IMR-90 (cell line): ENCODE data around the gene LGALSL. TPM values are rescaled to one million over a fixed set of nuclear protein-coding genes. Genes with fewer than 3 reads are reported as not detected.

Experiments
- ATAC-seq: fragments of 200-7000 bp; cut with Tn5 transposase; 2 replicates; pipeline ENCODE4 v1.9.1; 2020; ENCODE audit warnings: low read depth, mild to moderate bottlenecking, moderate library complexity
- BruUV-seq: library from RNA; stranded (reverse); fragments of 400-500 nt; replicated peaks from 2 replicates; lab custom pipeline; 2021; lab: Mats Ljungman, UMichigan
- CTCF ChIA-PET: fragments of 300-600 bp; formaldehyde crosslinking; extraction: SDS; loops from one replicate; lab custom pipeline; 2021; ENCODE audit warnings: antibody characterized with exemption; lab: Yijun Ruan, JAX
- POLR2A ChIA-PET: fragments of 300-600 bp; sonication (Branson Sonifier 250); formaldehyde crosslinking; loops from one replicate; lab custom pipeline; 2022; ENCODE audit warnings: antibody characterized with exemption; ENCODE audit not compliant: unreplicated experiment; lab: Charles Lee
- DNase-seq: peaks from one replicate; pipeline ENCODE4 v3.0.0; 2013
- H2AFZ ChIP-seq: replicated peaks from 2 replicates; pipeline ENCODE3; 2013; ENCODE audit warnings: low read length, mild to moderate bottlenecking; ENCODE audit not compliant: poor library complexity
- H2AK5ac ChIP-seq: 2 replicates; pipeline ENCODE4 v1.6.1; 2013; ENCODE audit warnings: low read depth, low read length, inconsistent platforms
- H2AK9ac ChIP-seq: replicated peaks from 2 replicates; pipeline ENCODE3; 2013; ENCODE audit warnings: mild to moderate bottlenecking, low read depth, low read length, moderate library complexity; ENCODE audit not compliant: poor library complexity
- H2BK120ac ChIP-seq: 2 replicates; pipeline ENCODE4 v1.6.1; 2013; ENCODE audit warnings: low read depth, low read length, inconsistent platforms
- H2BK15ac ChIP-seq: 3 replicates; pipeline ENCODE4 v1.6.1; 2013; ENCODE audit warnings: low read depth, low read length, inconsistent platforms
- H2BK20ac ChIP-seq: 2 replicates; pipeline ENCODE4 v1.6.1; 2013; ENCODE audit warnings: low read depth, mild to moderate bottlenecking, inconsistent platforms, low read length, moderate library complexity
- H2BK5ac ChIP-seq: 2 replicates; pipeline ENCODE4 v1.6.1; 2013; ENCODE audit warnings: mild to moderate bottlenecking, low read depth, low read length, inconsistent platforms; ENCODE audit not compliant: poor library complexity, severe bottlenecking
- H3K14ac ChIP-seq: replicated peaks from 2 replicates; pipeline ENCODE4 v1.6.1; 2013; ENCODE audit warnings: low read depth, low read length, inconsistent platforms
- H3K18ac ChIP-seq: 2 replicates; pipeline ENCODE4 v1.6.1; 2013; ENCODE audit warnings: low read depth, low read length, control low read depth
- H3K23ac ChIP-seq: 2 replicates; pipeline ENCODE4 v1.6.1; 2013; ENCODE audit warnings: low read depth, low read length, inconsistent platforms
- H3K27ac ChIP-seq: 2 replicates; pipeline ENCODE4 v1.5.1; 2013; ENCODE audit warnings: mild to moderate bottlenecking, control low read depth, low read length; ENCODE audit not compliant: insufficient read depth
- H3K27me3 ChIP-seq: 2 replicates; pipeline ENCODE4 v1.6.1; 2013; ENCODE audit warnings: low read length; ENCODE audit not compliant: control insufficient read depth, insufficient read depth
- H3K36me3 ChIP-seq: 2 replicates; pipeline ENCODE4 v1.6.1; 2013; ENCODE audit warnings: low read length, mixed read lengths; ENCODE audit not compliant: control insufficient read depth, insufficient read depth
- H3K4ac ChIP-seq: 2 replicates; pipeline ENCODE4 v1.6.1; 2013; ENCODE audit warnings: low read depth, low read length, inconsistent platforms
- H3K4me1 ChIP-seq: 2 replicates; pipeline ENCODE4 v1.6.1; 2013; ENCODE audit warnings: low read length, mixed read lengths; ENCODE audit not compliant: control insufficient read depth, insufficient read depth
- H3K4me2 ChIP-seq: 2 replicates; pipeline ENCODE4 v1.6.1; 2013; ENCODE audit warnings: low read depth, mild to moderate bottlenecking, control low read depth, low read length, moderate library complexity
- H3K4me3 ChIP-seq: 2 replicates; pipeline ENCODE4 v1.5.1; 2013; ENCODE audit warnings: low read depth, mild to moderate bottlenecking, control low read depth, low read length, moderate library complexity; ENCODE audit not compliant: insufficient read depth
- H3K56ac ChIP-seq: 2 replicates; pipeline ENCODE4 v1.6.1; 2013; ENCODE audit warnings: low read length, inconsistent platforms; ENCODE audit not compliant: insufficient read depth; ENCODE audit errors: extremely low read depth
- H3K79me1 ChIP-seq, 2 experiments: 2 replicates each; pipeline ENCODE4 v1.6.1; 2013; ENCODE audit warnings: low read length in 2 of 2, inconsistent platforms in 1 of 2, low read depth in 1 of 2
- H3K9ac ChIP-seq: 2 replicates; pipeline ENCODE4 v1.6.1; 2013; ENCODE audit warnings: low read depth, low read length, control low read depth
- H3K9me1 ChIP-seq: 2 replicates; pipeline ENCODE4 v1.6.1; 2013; ENCODE audit warnings: low read length, inconsistent platforms; ENCODE audit not compliant: insufficient read depth
- H3K9me3 ChIP-seq: 2 replicates; pipeline ENCODE4 v1.6.1; 2013; ENCODE audit warnings: low read length; ENCODE audit not compliant: control insufficient read depth, insufficient read depth
- H4K20me1 ChIP-seq: 2 replicates; pipeline ENCODE4 v1.6.1; 2013; ENCODE audit warnings: low read length, inconsistent platforms; ENCODE audit not compliant: insufficient read depth
- H4K5ac ChIP-seq: 2 replicates; pipeline ENCODE4 v1.6.1; 2013; ENCODE audit warnings: mild to moderate bottlenecking, low read depth, low read length, control low read depth
- H4K8ac ChIP-seq, 2 experiments: 2 replicates each; pipeline ENCODE4 v1.6.1; 2013; ENCODE audit warnings: low read depth in 2 of 2, low read length in 2 of 2, control low read depth in 1 of 2, inconsistent platforms in 1 of 2
- H4K91ac ChIP-seq: 2 replicates; pipeline ENCODE4 v1.6.1; 2013; ENCODE audit warnings: low read depth, low read length, inconsistent platforms; ENCODE audit not compliant: insufficient read depth
- BHLHE40 ChIP-seq: fragments of 150-350 bp; IDR thresholded peaks from 2 replicates; pipeline ENCODE4 v1.6.1; 2016; ENCODE audit warnings: mild to moderate bottlenecking, low read depth, low read length
- CEBPB ChIP-seq: IDR thresholded peaks from 2 replicates; pipeline ENCODE4 v1.6.1; 2012; ENCODE audit warnings: low read depth, low read length, improper control_type of control experiment
- CHD1 ChIP-seq: IDR thresholded peaks from 2 replicates; pipeline ENCODE4 v1.6.1; 2012; ENCODE audit warnings: low read depth, low read length, improper control_type of control experiment
- FOS ChIP-seq: fragments of 150-350 bp; IDR thresholded peaks from 2 replicates; pipeline ENCODE4 v1.6.1; 2016; ENCODE audit warnings: low read depth, low read length
- MAFK ChIP-seq: IDR thresholded peaks from 2 replicates; pipeline ENCODE4 v1.6.1; 2012; ENCODE audit warnings: low read depth, low read length, improper control_type of control experiment
- MAZ ChIP-seq: IDR thresholded peaks from 2 replicates; pipeline ENCODE4 v1.6.1; 2012; ENCODE audit warnings: low read depth, mild to moderate bottlenecking, low read length, improper control_type of control experiment, moderate library complexity, borderline replicate concordance
- MXI1 ChIP-seq: IDR thresholded peaks from 2 replicates; pipeline ENCODE4 v1.6.1; 2012; ENCODE audit warnings: low read depth, mild to moderate bottlenecking, low read length, moderate library complexity, borderline replicate concordance
- NFE2L2 ChIP-seq: fragments of 150-350 bp; IDR thresholded peaks from 2 replicates; pipeline ENCODE4 v1.6.1; 2016; ENCODE audit warnings: low read depth, mild to moderate bottlenecking, low read length
- POLR2A ChIP-seq: IDR thresholded peaks from 2 replicates; pipeline ENCODE4 v1.6.1; 2012; ENCODE audit warnings: mild to moderate bottlenecking, low read depth, low read length
- RAD21 ChIP-seq: IDR thresholded peaks from 2 replicates; pipeline ENCODE4 v1.6.1; 2012; ENCODE audit warnings: low read length, improper control_type of control experiment
- RCOR1 ChIP-seq: IDR thresholded peaks from 2 replicates; pipeline ENCODE4 v1.6.1; 2012; ENCODE audit warnings: mild to moderate bottlenecking, low read length, improper control_type of control experiment; ENCODE audit not compliant: insufficient replicate concordance
- RFX5 ChIP-seq: IDR thresholded peaks from 2 replicates; pipeline ENCODE4 v1.8.0; 2012; ENCODE audit warnings: low read depth, mild to moderate bottlenecking, low read length, moderate library complexity
- SMC3 ChIP-seq: fragments of 150-350 bp; IDR thresholded peaks from 2 replicates; pipeline ENCODE4 v1.6.1; 2016; ENCODE audit warnings: low read depth, mild to moderate bottlenecking, antibody characterized with exemption, low read length, moderate library complexity
- WGBS, 2 experiments: methylation state at CpG; one replicate each; pipeline versions ENCODE4 v1.1.5 to v1.1.7; 2013; ENCODE audit warnings: missing lambda C conversion rate in 2 of 2; ENCODE audit not compliant: insufficient read length in 1 of 2; ENCODE audit errors: extremely low coverage in 2 of 2; 5-methylcytosine and 5-hydroxymethylcytosine counted together
- dilution Hi-C: fragments of 300-500 bp; cut with HindIII; formaldehyde crosslinking; loops from one replicate; pipeline ENCODE4 v1.14.3; 2018; ENCODE audit warnings: low sequenced_read_pairs; ENCODE audit not compliant: unreplicated experiment
- in situ Hi-C: fragments of 300-500 bp; cut with MboI; formaldehyde crosslinking; loops from 3 replicates; pipeline ENCODE4 v1.14.3; 2019; ENCODE audit warnings: low sequenced_read_pairs, inconsistent platforms, mixed read lengths
- intact Hi-C: fragments of 100-400 bp; cut with micrococcal nuclease; formaldehyde crosslinking; loops from 2 replicates; pipeline ENCODE4 v1.10.0; 2022
- polyA plus RNA-seq, 3 experiments: library from polyadenylated mRNA; depleted of rRNA; stranded (reverse); fragments of >200 nt; gene quantifications; 2 replicates each; pipeline ENCODE4 v1.2.3, GENCODE V29; 2012; ENCODE audit warnings: low replicate concordance in 1 of 3
- total RNA-seq: library from RNA; depleted of rRNA; stranded (reverse); fragments of >200 nt; gene quantifications from 2 replicates; pipeline ENCODE4 v1.2.3, GENCODE V29; 2012
- TF ChIP-seq, protein P1 (sequence below): fragments of 150-350 bp; IDR thresholded peaks from 2 replicates; pipeline ENCODE4 v1.6.1; 2016; ENCODE audit warnings: low read depth, mild to moderate bottlenecking, low read length, moderate library complexity, borderline replicate concordance
- TF ChIP-seq, protein P2 (sequence below): conservative IDR thresholded peaks from 2 replicates; pipeline ENCODE4 v1.5.1; 2012; ENCODE audit warnings: mild to moderate bottlenecking, low read depth, low read length, improper control_type of control experiment

Gene LGALSL
- total and polyA plus RNA-seq, 2 of the 4 experiments (the other 2 are of a cell fraction) = 0.86 to 2.9 TPM

DNA sequence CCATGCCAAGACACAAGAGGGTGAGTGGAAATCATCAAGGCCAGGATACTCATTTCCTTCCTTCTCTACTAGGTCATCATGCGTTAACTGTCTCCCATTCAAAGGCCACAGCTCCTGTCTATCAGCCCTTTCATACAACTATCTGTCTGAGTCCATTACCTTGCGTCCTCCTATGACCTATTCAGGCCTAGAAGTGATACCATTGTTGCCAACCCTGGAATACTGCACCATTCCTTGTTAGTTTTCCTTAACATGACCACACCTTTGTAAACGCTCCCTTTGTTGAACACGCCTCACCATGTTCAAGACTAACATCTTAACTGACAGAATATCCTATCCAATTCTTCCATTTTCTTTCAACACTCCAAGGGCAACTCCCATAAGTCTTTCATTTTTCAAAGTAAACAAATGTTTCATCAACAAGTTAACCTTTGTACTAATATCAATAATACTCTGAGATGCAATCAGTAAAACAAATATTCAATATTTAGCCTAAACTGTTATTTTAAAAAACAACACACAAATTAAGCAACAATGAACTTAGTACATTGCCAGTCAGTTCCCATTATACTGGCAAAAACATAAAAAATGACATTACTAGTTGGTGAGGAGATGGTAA, 19.8 kb upstream of the LGALSL start:
- Histone ChIP-seq H3K56ac (no peak overlapping the region), H3K9me3 (no peaks in the 10 kb centered on the region), H4K91ac (no peak overlapping the region), H3K9me1 (no peaks in the 10 kb centered on the region), H3K4me3 (no peak overlapping the region), H2AK5ac (no peak overlapping the region), H2AK9ac (no peak overlapping the region), H2BK15ac (no peak overlapping the region), H3K27me3 (peaks cover 23% of the 10 kb centered on the region), H4K8ac (no peak overlapping the region), H4K5ac (no peak overlapping the region), H4K20me1 (no peaks in the 10 kb centered on the region), H3K36me3 (no peaks in the 10 kb centered on the region), H3K18ac (no peak overlapping the region), H3K4me1 (no peaks in the 10 kb centered on the region), H3K4ac (no peak overlapping the region), H2BK5ac (no peak overlapping the region), H2AFZ (no peak overlapping the region), H3K79me1 (no peaks in the 10 kb centered on the region), H2BK120ac (no peak overlapping the region), H3K4me2 (no peak overlapping the region), H3K9ac (no peak overlapping the region), H3K14ac (no peak overlapping the region), H3K27ac (no peak overlapping the region), H2BK20ac (no peak overlapping the region), H3K23ac (no peak overlapping the region)
- ATAC-seq (no peak), DNase-seq (no peak)
- dilution Hi-C loops = no loop called here
- intact Hi-C loops = no loop called here
- ChIA-PET CTCF (no interaction called here), POLR2A (no interaction called here)
- in situ Hi-C loops = no loop called here
- BruUV-seq = no TSS peak
- no peak for TF ChIP-seq RAD21
- no peak for TF ChIP-seq MXI1
- TF ChIP-seq RFX5 = no peak
- no peak for TF ChIP-seq CEBPB
- no peak for TF ChIP-seq NFE2L2
- no peak for TF ChIP-seq CHD1
- no peak for TF ChIP-seq FOS
- TF ChIP-seq SMC3 = no peak
- no peak for TF ChIP-seq BHLHE40
- TF ChIP-seq MAZ = no peak
- TF ChIP-seq, protein P1, sequence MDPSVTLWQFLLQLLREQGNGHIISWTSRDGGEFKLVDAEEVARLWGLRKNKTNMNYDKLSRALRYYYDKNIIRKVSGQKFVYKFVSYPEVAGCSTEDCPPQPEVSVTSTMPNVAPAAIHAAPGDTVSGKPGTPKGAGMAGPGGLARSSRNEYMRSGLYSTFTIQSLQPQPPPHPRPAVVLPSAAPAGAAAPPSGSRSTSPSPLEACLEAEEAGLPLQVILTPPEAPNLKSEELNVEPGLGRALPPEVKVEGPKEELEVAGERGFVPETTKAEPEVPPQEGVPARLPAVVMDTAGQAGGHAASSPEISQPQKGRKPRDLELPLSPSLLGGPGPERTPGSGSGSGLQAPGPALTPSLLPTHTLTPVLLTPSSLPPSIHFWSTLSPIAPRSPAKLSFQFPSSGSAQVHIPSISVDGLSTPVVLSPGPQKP = no peak
- TF ChIP-seq RCOR1 = no peak
- TF ChIP-seq POLR2A = no peak
- no peak for TF ChIP-seq MAFK
- TF ChIP-seq, protein P2, sequence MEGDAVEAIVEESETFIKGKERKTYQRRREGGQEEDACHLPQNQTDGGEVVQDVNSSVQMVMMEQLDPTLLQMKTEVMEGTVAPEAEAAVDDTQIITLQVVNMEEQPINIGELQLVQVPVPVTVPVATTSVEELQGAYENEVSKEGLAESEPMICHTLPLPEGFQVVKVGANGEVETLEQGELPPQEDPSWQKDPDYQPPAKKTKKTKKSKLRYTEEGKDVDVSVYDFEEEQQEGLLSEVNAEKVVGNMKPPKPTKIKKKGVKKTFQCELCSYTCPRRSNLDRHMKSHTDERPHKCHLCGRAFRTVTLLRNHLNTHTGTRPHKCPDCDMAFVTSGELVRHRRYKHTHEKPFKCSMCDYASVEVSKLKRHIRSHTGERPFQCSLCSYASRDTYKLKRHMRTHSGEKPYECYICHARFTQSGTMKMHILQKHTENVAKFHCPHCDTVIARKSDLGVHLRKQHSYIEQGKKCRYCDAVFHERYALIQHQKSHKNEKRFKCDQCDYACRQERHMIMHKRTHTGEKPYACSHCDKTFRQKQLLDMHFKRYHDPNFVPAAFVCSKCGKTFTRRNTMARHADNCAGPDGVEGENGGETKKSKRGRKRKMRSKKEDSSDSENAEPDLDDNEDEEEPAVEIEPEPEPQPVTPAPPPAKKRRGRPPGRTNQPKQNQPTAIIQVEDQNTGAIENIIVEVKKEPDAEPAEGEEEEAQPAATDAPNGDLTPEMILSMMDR = no peak
- WGBS, 2 experiments = 59% methylated on average over 4 of the region's 4 CpGs; no CpG with 5 or more reads in 1 of the 2 experiments
